HL-60/S4 (cell line): ENCODE data around the gene STRN3.
"Not testable (repeated sequence)": the region's sequence is repeated elsewhere in the genome, so short reads cannot be mapped to it uniquely, and the experiment has no call there.

Experiments
- in situ Hi-C: fragments of 300-500 bp; cut with MboI; formaldehyde crosslinking; loops from 2 replicates; pipeline ENCODE4 v1.14.3; 2022; ENCODE audit warnings: low sequenced_read_pairs

Gene STRN3

GRCh38 chr14:30921788-30922187, 104.4 kb downstream of the STRN3 start:
- in situ Hi-C loops = no loop called here

GRCh38 chr14:30921305-30921704, 104.9 kb downstream of the STRN3 start:
- in situ Hi-C loops = no loop called here

GRCh38 chr14:30915596-30915995, 110.6 kb downstream of the STRN3 start:
- in situ Hi-C loops = no loop called here

DNA sequence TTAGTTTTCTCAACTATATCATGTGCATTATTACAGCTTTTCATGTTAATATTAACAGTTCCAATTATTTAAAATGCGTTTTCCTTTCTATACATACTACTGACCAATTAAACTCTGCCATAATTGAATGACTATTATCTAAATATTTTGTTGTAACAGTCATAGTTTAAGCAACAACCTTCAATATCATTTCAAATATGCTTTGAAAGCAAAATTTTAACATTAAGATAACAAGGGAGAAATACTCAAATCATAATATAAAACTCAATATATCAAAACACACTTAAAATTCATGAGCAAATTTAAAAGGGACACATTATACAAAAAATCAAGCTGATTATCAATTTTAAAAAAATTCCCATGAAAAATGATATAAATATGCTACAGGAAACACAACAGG, 111.4 kb downstream of the STRN3 start:
- in situ Hi-C loops = no loop called here

- in situ Hi-C loops = no loop called here
These were observed 117.4 kb downstream of the STRN3 start for GRCh38 chr14:30908826-30909225.

DNA sequence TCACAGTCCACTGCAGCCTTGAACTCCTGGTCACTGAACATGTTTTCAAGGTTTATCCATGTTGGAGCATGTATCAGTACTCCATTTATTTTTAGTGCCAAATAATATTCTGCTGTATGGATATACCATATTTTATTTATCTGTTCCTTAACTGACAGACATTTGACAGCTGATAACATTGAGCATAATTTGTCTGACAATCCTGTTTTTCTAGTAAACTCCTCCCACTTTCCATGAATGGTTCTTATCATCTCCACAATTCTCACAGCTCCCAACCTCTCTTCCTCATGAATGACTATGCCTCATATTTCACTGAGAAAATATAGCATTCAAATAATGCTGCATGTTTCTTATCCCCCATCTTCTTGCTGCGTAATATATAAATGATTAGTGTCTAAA, 118.5 kb downstream of the STRN3 start:
- in situ Hi-C loops = no loop called here

DNA sequence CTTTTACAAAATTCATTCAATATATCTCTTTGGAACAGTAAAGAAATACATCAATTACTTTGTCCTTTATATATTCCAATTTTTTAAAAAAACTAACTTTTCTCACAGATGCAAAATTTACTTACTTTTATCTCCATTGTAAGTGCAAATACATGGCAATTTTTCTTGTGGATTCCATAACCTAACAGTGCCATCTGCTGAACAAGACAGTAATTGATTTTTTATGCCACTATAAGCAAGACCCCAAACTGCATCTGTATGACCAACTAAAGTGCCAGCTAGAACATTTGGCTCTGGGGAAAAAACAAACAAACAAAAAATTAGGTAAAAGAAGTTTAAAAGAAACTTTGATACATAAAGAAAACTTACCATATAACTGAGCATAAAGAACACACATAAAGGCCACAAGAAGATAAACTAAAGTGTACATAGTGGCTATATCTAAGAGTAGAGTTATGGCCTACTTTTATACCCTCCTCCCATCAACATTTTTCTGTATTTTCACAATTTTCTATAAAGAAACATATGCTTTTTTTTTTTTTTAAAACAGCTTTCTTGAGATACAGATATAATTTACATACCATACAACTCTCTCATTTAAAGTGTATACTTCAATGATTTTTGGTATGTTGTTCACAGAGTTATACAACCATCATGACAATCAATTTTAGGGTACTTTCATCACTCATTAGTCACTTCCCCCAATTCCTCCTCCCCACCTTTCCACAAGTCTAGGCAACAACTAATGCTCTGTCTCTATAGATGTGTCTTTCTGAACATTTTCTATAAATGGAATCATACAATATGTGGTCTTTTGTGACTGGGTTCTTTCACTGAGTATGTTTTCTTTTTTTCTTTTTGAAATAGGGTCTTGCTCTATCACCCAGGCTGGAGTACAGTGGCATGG, 119.2 kb downstream of the STRN3 start:
- in situ Hi-C loops = no loop called here

DNA sequence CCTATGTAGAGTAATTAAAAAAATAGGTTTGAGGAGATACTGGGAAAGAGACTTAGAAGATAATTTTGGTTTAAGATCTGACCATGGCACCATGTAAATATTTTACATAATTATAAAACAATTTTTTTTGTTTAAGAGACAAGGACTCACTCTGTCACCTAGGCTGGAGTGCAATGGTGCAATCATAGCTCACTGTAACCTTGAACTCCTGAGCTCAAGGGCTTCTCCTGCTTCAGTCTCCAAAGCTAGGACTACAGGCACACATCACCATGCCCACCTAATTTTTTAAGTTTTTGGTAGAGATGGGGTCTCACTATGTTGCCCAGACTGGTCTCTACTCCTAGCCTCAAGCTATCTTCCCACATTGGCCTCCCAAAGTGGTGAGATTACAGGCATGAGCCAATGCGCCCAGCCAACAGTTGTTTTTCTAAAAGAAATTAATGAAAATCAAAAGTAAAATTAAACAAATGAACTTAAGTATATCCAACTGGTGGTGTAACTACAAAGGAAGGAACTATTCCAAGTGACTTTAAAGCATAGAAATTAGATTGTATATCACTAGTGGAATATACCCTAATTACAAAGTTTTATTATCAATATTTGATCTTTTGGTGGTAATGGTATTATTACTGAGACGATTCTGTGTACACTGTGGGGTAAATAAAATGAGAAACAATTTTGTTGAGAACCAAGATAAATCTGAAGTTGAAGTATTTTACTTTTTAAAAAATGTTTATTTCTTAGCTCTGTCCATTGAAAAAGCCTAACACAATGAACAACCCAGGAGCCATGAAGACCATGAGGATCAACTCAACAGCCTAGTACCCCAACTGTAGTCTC, 122.7 kb downstream of the STRN3 start:
- in situ Hi-C loops = no loop called here

DNA sequence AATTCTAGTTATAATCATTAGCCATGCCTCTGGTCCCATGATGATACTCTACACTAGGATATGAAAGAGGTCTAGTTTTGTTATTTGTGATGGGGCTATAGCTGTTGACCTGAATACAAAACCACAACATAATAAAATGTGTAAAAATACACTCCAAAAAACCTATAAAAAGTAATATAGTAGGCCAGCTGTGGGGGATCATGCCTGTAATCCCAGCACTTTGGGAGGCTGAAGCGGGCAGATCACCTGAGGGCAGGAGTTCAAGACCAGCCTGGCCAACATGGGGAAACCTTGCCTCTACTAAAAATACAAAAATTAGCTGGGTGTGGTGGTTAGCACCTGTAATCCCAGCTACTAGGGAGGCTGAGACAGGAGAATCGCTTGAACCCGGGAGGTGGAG, 129.1 kb downstream of the STRN3 start:
- in situ Hi-C loops = not testable (repeated sequence)

- in situ Hi-C loops = no loop called here
These were observed 129.7 kb downstream of the STRN3 start for GRCh38 chr14:30896435-30896834.

DNA sequence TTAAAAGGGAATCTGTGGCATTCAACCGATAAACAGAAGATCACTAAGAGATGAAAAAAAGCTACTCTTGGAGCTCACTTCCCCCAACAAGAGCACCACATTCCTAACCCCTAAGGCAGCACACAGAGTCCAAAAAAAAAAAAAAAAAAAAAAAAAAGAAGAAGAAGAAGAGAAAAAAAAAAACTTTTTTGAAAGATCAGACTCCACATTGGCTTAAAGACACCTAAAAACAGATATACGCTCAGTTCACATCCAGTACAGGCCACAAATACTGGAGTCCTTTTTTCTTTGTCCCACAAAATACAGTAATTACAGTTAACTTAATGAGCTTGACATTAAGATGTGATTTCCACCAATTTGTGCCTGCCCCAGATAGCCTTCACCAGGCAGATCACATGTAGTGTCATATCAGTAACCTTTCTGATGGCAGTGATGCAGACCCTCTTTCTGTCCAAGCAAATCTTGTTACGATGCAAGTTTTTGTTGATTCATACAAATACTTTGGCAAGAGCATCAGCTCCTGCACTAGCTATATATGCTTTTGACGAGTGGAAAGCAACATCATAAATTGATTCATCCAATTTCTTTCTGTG, 131.2 kb downstream of the STRN3 start:
- in situ Hi-C loops = no loop called here

GRCh38 chr14:30893819-30894218, 132.4 kb downstream of the STRN3 start:
- in situ Hi-C loops = no loop called here

DNA sequence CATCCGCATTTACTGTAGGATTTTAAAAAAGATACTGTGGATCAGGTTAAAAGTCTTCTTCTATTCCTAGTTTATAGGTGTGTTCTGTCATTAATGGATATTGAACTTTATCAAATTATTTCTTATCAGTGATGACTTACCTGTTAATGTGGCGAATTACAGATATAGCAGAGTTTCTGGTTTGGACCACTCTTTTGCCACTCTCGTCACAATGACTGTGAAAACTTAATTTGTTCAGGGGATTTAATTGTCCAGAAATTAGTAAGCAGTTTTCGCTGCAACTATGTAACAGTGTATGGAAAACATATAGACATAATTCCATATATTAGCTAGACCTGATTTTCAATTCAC, 137.0 kb downstream of the STRN3 start:
- in situ Hi-C loops = no loop called here

DNA sequence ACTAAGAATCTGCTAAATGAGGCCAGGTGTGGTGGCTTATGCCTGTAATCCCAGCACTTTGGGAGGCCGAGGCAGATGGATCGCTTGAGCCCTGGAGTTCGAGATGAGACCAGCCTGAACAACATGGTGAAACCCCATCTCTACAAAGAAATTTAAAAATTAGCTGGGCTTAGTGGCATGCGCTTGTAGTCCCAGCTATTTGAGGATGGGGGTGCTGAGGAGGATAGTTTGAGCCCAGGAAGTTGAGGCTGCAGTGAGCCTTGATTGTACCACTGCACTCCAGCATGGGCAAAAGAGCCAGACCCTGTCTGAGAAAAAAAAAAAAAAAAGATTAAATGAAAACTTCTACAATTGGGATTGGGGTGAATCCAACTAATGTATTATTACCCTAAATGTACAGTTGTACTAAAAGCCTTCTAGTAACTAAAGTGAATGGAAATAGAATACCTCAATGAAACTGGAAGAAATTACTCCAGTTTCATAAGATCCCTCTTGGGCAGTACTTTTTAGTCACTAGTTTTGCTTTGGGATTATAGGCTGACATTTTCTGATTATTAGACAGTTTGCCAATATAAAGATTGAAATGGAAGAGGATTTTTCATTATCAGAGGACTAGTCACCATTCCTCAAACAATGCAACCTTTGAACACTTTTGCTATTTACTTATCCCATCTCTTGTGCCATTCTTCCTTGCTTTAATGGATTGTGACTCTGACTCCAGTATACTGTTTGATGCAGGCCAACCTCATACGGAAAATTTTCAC, 137.5 kb downstream of the STRN3 start:
- in situ Hi-C loops = no loop called here

GRCh38 chr14:30885840-30886740, 140.1 kb downstream of the STRN3 start:
- in situ Hi-C loops = no loop called here

DNA sequence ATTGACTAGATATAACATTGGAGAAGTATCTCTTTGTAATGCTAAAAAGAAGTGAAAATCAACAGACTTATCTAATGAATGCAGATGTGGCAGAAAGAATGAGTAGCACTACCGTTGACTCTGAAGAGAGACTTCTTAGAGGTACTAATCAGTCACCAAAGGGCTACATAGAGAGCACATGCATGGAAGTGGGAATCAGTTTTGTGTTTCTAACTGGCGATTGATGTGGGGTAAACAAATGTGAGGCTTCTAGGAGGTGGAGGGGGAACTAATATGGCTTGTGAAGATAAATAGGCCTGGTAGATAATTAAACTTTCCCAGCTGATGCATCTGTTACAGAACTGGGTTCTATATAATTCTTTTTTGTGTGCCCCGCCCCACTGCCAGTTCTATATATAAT, 141.3 kb downstream of the STRN3 start:
- in situ Hi-C loops = no loop called here

DNA sequence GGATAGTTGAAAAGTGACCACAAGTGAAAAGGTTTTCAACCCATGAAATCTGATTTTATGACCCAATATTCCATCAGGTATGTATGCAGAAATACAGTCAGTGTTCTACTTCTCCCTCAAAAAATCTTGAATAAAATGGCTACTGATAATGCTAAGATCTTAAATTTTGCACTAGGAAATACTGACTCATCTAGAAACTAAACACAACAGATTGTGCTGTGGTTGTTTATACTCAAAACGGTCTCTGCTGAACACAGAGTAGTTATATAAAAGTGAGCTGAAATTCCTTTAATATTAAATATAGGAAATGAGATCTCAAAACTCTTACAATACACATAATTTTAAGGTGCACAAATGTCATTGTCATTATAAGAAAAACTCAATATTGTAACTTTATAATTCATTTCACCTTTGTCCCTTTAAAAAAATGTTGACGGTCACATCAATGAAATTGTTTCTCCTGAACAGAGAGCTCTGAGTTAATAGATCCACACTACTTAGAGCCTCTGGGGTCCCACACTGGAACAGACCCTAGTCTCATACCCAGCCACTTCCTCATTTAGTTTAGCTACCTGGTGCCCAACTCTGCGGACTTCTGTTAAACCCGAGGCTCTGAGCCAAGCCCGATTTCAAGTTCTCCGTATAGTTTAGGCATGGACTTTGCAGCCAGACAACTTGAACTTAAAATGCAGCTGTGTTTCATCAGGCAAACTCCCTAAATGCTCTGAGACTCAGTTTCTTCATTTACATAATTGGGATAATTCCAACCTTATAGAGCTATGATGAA, 142.5 kb downstream of the STRN3 start:
- in situ Hi-C loops = no loop called here

DNA sequence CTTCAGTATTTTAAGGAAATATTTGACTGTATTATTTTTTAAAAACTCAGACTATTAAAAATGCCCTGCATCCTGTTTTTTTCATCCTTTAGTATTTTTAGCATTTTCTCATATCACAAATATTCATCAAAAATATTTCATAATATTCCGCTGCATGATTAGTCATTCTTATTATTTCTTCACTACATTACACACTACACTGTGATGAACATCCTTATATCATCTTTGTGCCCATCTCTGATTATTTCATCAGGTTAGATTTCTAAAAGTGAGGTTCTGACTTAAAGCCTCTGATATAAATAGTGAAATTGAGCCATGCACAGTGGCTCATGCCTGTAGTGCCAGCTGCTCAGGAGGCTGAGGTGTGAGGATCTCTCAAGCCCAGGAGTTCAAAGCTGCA, 143.7 kb downstream of the STRN3 start:
- in situ Hi-C loops = no loop called here

GRCh38 chr14:30876692-30877091, 149.5 kb downstream of the STRN3 start:
- in situ Hi-C loops = no loop called here
